ENCODE measurements around the gene C10orf67. TPM values are rescaled to one million over a fixed set of nuclear protein-coding genes. Genes with fewer than 3 reads are reported as not detected.

The C10orf67 gene
- total RNA-seq, 1 experiment from 2014 or later: not detected

- H3K27me3 ChIP-seq (ENCODE audit: insufficient read depth, low read length): no peaks in the 10 kb centered on the region
- H3K23me2 ChIP-seq (ENCODE audit: insufficient read length, low read depth, low read length, poor library complexity, severe bottlenecking): no peaks in the 10 kb centered on the region
- no peak overlapping the region; the same call in 1 of the 2 replicates for H3K4ac ChIP-seq (ENCODE audit: low read depth, low read length)
- H3K27ac ChIP-seq (ENCODE audit: insufficient read length, low read depth, low read length): no peak overlapping the region
- no peak overlapping the region for H4K5ac ChIP-seq (ENCODE audit: insufficient read length, low read depth, low read length)
- Mint-ChIP-seq H3K36me3 (ENCODE audit: insufficient read depth in 1 of 3, low read depth in 3 of 3) (no peaks in the 10 kb centered on the region), H3K27ac (peak overlapping the region; percentile 93 to 96 (median 96)), H3K4me3 (peak overlapping the region; percentile 44 to 73), H3K4me1 (peaks cover 26 to 38% of the 10 kb centered on the region in 2 experiments), H3K9me3 (peaks cover 0 to 2% of the 10 kb centered on the region in 2 experiments; a peak in 3 of 5 replicates), H3K27me3 (ENCODE audit: low read depth) (peaks cover 17% of the 10 kb centered on the region)
- H3K9me3 ChIP-seq (ENCODE audit: control insufficient read depth, low read depth, low read length): no peaks in the 10 kb centered on the region
- H2BK5ac ChIP-seq (ENCODE audit: insufficient read length, low read length): no peak overlapping the region
- H4K91ac ChIP-seq (ENCODE audit: insufficient read length, low read depth, low read length): no peak overlapping the region
- no CpG with 5 or more reads among the region's 7 CpGs for WGBS (ENCODE audit: extremely low coverage, insufficient read length, low lambda C conversion rate)
- peak overlapping the region; percentile 94 for H3K18ac ChIP-seq (ENCODE audit: insufficient read length, low read depth, low read length)
- 0 out of 2 replicates have a peak, but pooled peaks cover 2% of the 10 kb centered on the region for H3K4me1 ChIP-seq (ENCODE audit: insufficient read depth, low read length)
- H3K23ac ChIP-seq (ENCODE audit: insufficient read length, low read depth, low read length): no peak overlapping the region
- no peak for TF ChIP-seq CTCF (conservative IDR thresholded peaks at IDR 0.05)
- H3K14ac ChIP-seq (ENCODE audit: insufficient read depth, low read length): peak overlapping the region; percentile 87; the same call in 1 of the 2 replicates
- no peak overlapping the region for H4K8ac ChIP-seq (replicated peaks; ENCODE audit: insufficient read length, low read depth, low read length)
- H3K56ac ChIP-seq (ENCODE audit: insufficient read length, low read depth, low read length): no peak overlapping the region
- peak overlapping the region; percentile 2 for H2BK120ac ChIP-seq (ENCODE audit: low read depth, low read length, poor library complexity, severe bottlenecking)
- no peak overlapping the region for H3K9ac ChIP-seq (ENCODE audit: extremely low read depth, insufficient read length, low read length)
- H4K20me1 ChIP-seq (ENCODE audit: control insufficient read depth, insufficient read depth, insufficient read length): no peaks in the 10 kb centered on the region
- no peaks in the 10 kb centered on the region for H3K79me2 ChIP-seq (ENCODE audit: insufficient read depth, low read length)
- no peak overlapping the region for H2BK20ac ChIP-seq (ENCODE audit: low read depth, low read length, poor library complexity, severe bottlenecking)
- H2AK5ac ChIP-seq (ENCODE audit: insufficient read length, low read length): no peak overlapping the region
- H3K4me2 ChIP-seq (ENCODE audit: insufficient read depth, insufficient read length, low read length): no peak overlapping the region
- H2BK12ac ChIP-seq (ENCODE audit: insufficient read length, low read depth, low read length): no peak overlapping the region
- no peak overlapping the region for H2BK15ac ChIP-seq (ENCODE audit: low read depth, low read length)
- H2AFZ ChIP-seq (ENCODE audit: low read length): no peak overlapping the region
- peak; percentile 71 for DNase-seq
- H3K79me1 ChIP-seq (ENCODE audit: insufficient read depth, low read depth, low read length, poor library complexity, severe bottlenecking): no peaks in the 10 kb centered on the region
- H3T11ph ChIP-seq (ENCODE audit: low read length): peak overlapping the region; percentile 94
Observed at GRCh38 chr10:23280419-23281043, 64.1 kb downstream of the C10orf67 start.

Data from H9 (cell line).